OCI-LY3 (cell line): ENCODE data around the gene MND1.

Experiments
- H2AFZ ChIP-seq: fragments of 200-600, 300-600 bp; shearing (Covaris generic); 2 replicates; pipeline ENCODE4 v1.6.0; 2014; ENCODE audit warnings: antibody characterized with exemption, low read depth, low read length
- H3K27ac ChIP-seq: fragments of 200-600, 300-600 bp; sonication (generic); 2 replicates; pipeline ENCODE4 v1.5.1; 2014; ENCODE audit warnings: mild to moderate bottlenecking, low read length, moderate library complexity, mixed read lengths
- H3K27me3 ChIP-seq: fragments of 200-600, 300-600 bp; sonication (generic); 2 replicates; pipeline ENCODE4 v1.6.1; 2014; ENCODE audit warnings: low read depth, low read length, mixed read lengths
- H3K36me3 ChIP-seq: fragments of 200-600, 300-600 bp; sonication (generic); replicated peaks from 2 replicates; pipeline ENCODE3; 2014; ENCODE audit warnings: low read depth, low read length, mixed read lengths
- H3K4me1 ChIP-seq: fragments of 300-600, 200-600 bp; sonication (generic); 2 replicates; pipeline ENCODE4 v1.6.1; 2014; ENCODE audit warnings: low read length, mixed read lengths
- H3K4me2 ChIP-seq: fragments of 200-600, 300-600 bp; sonication (generic); 2 replicates; pipeline ENCODE4 v1.6.1; 2014; ENCODE audit warnings: low read length, mixed read lengths
- H3K4me3 ChIP-seq: fragments of 300-600, 200-600 bp; sonication (generic); 2 replicates; pipeline ENCODE4 v1.5.1; 2014; ENCODE audit warnings: antibody characterized with exemption, mild to moderate bottlenecking, low read length, moderate library complexity
- H3K79me2 ChIP-seq: fragments of 300-600, 200-600 bp; shearing (Covaris generic); 2 replicates; pipeline ENCODE4 v1.6.1; 2014; ENCODE audit warnings: mild to moderate bottlenecking, low read length, mixed read lengths
- H3K9ac ChIP-seq: fragments of 300-600, 200-600 bp; shearing (Covaris generic); 2 replicates; pipeline ENCODE4 v1.6.0; 2014; ENCODE audit warnings: mild to moderate bottlenecking, low read length, moderate library complexity
- H3K9me3 ChIP-seq: fragments of 200-600, 300-600 bp; shearing (Covaris generic); 2 replicates; pipeline ENCODE4 v1.6.1; 2014; ENCODE audit warnings: low read length, mixed read lengths; ENCODE audit not compliant: insufficient read depth
- H4K20me1 ChIP-seq: fragments of 200-600, 300-600 bp; sonication (generic); 2 replicates; pipeline ENCODE4 v1.6.1; 2016; ENCODE audit warnings: low read length, mixed read lengths; ENCODE audit not compliant: insufficient read depth
- EZH2phosphoT487 ChIP-seq: fragments of 200-600 bp; shearing (Covaris generic); IDR thresholded peaks from 2 replicates; pipeline ENCODE4 v1.6.1; 2018; ENCODE audit warnings: antibody characterized with exemption, mixed run types, low read depth
- TF ChIP-seq, protein P1 (sequence below): fragments of 200-600, 300-600 bp; sonication (generic); IDR thresholded peaks from 2 replicates; pipeline ENCODE4 v1.5.1; 2014; ENCODE audit warnings: antibody characterized with exemption, low read length, low read depth

The MND1 gene

DNA sequence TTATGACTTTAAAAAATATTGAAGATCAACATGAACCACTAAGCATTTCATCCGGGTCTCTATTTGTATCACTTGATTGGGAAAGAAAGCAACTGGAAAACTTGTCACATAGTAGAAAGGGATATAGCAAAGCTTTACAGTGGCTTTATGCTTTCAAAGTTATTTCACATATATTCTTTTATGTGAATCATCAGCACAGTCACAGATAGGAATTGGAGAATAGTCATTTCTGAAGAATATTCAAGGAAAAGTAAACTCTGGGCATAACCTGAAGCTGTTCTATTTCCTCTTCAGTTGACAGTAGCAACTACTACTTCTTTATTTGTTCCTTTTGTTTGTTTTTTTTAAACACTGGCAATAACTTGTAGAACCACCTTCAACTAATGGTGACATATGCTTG is 50.5 kb downstream of the MND1 start:
- no peak overlapping the region for H3K27ac ChIP-seq
- no peaks in the 10 kb centered on the region for H3K4me1 ChIP-seq
- H2AFZ ChIP-seq: no peak overlapping the region
- H3K4me2 ChIP-seq: no peak overlapping the region
- no peaks in the 10 kb centered on the region for H3K79me2 ChIP-seq
- H3K9ac ChIP-seq: no peak overlapping the region
- H4K20me1 ChIP-seq: 0 out of 2 replicates have a peak, but pooled peaks cover 3% of the 10 kb centered on the region
- peaks cover 13% of the 10 kb centered on the region for H3K36me3 ChIP-seq
- no peaks in the 10 kb centered on the region for H3K27me3 ChIP-seq
- H3K9me3 ChIP-seq: no peaks in the 10 kb centered on the region
- H3K4me3 ChIP-seq: no peak overlapping the region
- no peak for TF ChIP-seq EZH2phosphoT487
- TF ChIP-seq, protein P1, sequence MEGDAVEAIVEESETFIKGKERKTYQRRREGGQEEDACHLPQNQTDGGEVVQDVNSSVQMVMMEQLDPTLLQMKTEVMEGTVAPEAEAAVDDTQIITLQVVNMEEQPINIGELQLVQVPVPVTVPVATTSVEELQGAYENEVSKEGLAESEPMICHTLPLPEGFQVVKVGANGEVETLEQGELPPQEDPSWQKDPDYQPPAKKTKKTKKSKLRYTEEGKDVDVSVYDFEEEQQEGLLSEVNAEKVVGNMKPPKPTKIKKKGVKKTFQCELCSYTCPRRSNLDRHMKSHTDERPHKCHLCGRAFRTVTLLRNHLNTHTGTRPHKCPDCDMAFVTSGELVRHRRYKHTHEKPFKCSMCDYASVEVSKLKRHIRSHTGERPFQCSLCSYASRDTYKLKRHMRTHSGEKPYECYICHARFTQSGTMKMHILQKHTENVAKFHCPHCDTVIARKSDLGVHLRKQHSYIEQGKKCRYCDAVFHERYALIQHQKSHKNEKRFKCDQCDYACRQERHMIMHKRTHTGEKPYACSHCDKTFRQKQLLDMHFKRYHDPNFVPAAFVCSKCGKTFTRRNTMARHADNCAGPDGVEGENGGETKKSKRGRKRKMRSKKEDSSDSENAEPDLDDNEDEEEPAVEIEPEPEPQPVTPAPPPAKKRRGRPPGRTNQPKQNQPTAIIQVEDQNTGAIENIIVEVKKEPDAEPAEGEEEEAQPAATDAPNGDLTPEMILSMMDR: no peak

DNA sequence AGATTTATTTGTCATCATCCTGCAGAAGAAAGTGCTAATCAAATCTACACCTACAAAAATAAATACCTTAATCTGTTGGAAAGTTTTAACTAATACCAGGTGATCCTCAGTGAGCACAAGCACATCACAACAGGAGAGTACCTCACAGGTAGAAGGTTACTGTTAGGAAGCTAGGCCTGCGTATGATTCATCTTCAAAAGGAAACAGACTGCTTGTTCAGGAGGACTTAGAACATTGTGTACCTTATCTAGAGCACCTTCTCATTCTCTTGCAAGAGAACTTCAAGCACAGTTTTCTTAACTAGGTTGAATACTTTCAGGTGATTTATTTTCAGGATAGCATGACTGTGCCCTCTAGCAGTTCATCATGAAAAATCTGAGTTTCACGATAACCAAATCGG is 54.2 kb downstream of the MND1 start:
- no peak overlapping the region for H2AFZ ChIP-seq
- TF ChIP-seq, protein P1: no peak
- TF ChIP-seq EZH2phosphoT487: no peak
- no peak overlapping the region for H3K27ac ChIP-seq

GRCh38 chr4:153399358-153399757 is 54.9 kb downstream of the MND1 start:
- Histone ChIP-seq H4K20me1 (0 out of 2 replicates have a peak, but pooled peaks cover 3% of the 10 kb centered on the region), H3K27me3 (no peaks in the 10 kb centered on the region), H3K27ac (no peak overlapping the region), H3K9me3 (no peaks in the 10 kb centered on the region), H3K4me1 (no peaks in the 10 kb centered on the region), H3K4me3 (no peak overlapping the region), H3K9ac (no peak overlapping the region), H2AFZ (no peak overlapping the region), H3K36me3 (peaks cover 27% of the 10 kb centered on the region), H3K4me2 (no peak overlapping the region), H3K79me2 (no peaks in the 10 kb centered on the region)
- TF ChIP-seq, protein P1: no peak
- TF ChIP-seq EZH2phosphoT487: no peak

More for the DNA sequence above, 54.2 kb downstream of the MND1 start:
- Histone ChIP-seq H3K9ac (no peak overlapping the region), H3K4me2 (no peak overlapping the region), H4K20me1 (0 out of 2 replicates have a peak, but pooled peaks cover 3% of the 10 kb centered on the region), H3K4me1 (no peaks in the 10 kb centered on the region), H3K4me3 (no peak overlapping the region), H3K36me3 (peaks cover 27% of the 10 kb centered on the region), H3K9me3 (no peaks in the 10 kb centered on the region), H3K79me2 (no peaks in the 10 kb centered on the region), H3K27me3 (no peaks in the 10 kb centered on the region)

DNA sequence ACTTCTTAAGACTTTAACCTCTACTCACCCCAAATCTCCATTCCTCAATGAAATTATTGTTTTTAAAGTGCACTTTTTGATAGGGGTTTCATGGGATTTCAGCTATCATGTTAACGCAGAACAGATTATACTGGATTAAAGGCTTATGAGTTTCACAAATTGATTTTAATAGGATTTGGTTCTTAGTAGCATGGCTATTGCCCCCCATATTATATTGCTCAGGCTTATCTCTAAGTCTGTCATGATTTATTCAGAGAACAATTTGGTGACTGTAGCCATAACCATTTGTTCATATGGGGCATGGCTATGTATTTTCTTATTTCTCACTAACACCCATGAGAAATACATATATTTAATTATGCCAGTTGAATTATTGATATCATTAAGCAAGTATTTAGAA is 57.0 kb downstream of the MND1 start:
- Histone ChIP-seq H2AFZ (no peak overlapping the region), H3K79me2 (no peaks in the 10 kb centered on the region), H3K4me1 (no peaks in the 10 kb centered on the region), H3K4me3 (no peak overlapping the region), H4K20me1 (0 out of 2 replicates have a peak, but pooled peaks cover 3% of the 10 kb centered on the region), H3K27me3 (no peaks in the 10 kb centered on the region), H3K9me3 (no peaks in the 10 kb centered on the region), H3K9ac (no peak overlapping the region), H3K4me2 (no peak overlapping the region), H3K36me3 (peaks cover 28% of the 10 kb centered on the region), H3K27ac (no peak overlapping the region)
- no peak for TF ChIP-seq EZH2phosphoT487
- TF ChIP-seq, protein P1: no peak
